Endothelial cell of umbilical vein (primary cell): ENCODE results near the gene VIM. TPM values are rescaled to one million over a fixed set of nuclear protein-coding genes. Genes with fewer than 3 reads are reported as not detected.

Experiments
- BruUV-seq: library from RNA; stranded (reverse); fragments of 400-500 nt; replicated peaks from 2 replicates; lab custom pipeline; 2021; lab: Mats Ljungman, UMichigan
- CTCF ChIA-PET: fragments of 300-600, 350-600 bp; sonication (Branson Sonifier 250); formaldehyde crosslinking; loops from one replicate; lab custom pipeline; 2021; ENCODE audit warnings: antibody characterized with exemption, inconsistent platforms; lab: Charles Lee
- POLR2A ChIA-PET: fragments of 300-600, 350-600 bp; sonication (Branson Sonifier 250); formaldehyde crosslinking; loops from one replicate; lab custom pipeline; 2021; ENCODE audit warnings: antibody characterized with exemption, inconsistent platforms; lab: Charles Lee
- DNase-seq: peaks from one replicate; pipeline ENCODE4 v3.0.0-alpha.2; 2011; ENCODE audit warnings: low read depth, low spot score
- FAIRE-seq: peaks from 2 replicates; lab custom pipeline; 2011; peaks lifted over from hg19 to GRCh38; lab: Jason Lieb, UNC
- H2AFZ ChIP-seq: 2 replicates; pipeline ENCODE4 v1.6.0; 2012; ENCODE audit warnings: low read depth, low read length, control low read depth, inconsistent platforms
- H3K27ac ChIP-seq: 2 replicates; pipeline ENCODE4 v1.5.1; 2011; ENCODE audit warnings: low read depth, mild to moderate bottlenecking, control low read depth, low read length, moderate library complexity; ENCODE audit not compliant: insufficient read depth
- H3K27me3 ChIP-seq, 2 experiments: 2 replicates each; pipeline versions ENCODE4 v1.6.0 to v1.6.1; 2011; ENCODE audit warnings: low read length in 2 of 2, mixed read lengths in 1 of 2; ENCODE audit not compliant: control insufficient read depth in 2 of 2, insufficient read depth in 2 of 2
- H3K36me3 ChIP-seq, 2 experiments: 2 replicates in 1 of 2; 3 replicates in 1 of 2; pipeline ENCODE4 v1.5.1; 2011; ENCODE audit warnings: low read length in 2 of 2, mild to moderate bottlenecking in 1 of 2, moderate library complexity in 1 of 2; ENCODE audit not compliant: control insufficient read depth in 2 of 2, insufficient read depth in 2 of 2; ENCODE audit errors: extremely low read depth in 1 of 2
- H3K4me1 ChIP-seq: 3 replicates; pipeline ENCODE4 v1.5.1; 2011; ENCODE audit warnings: mild to moderate bottlenecking, low read length; ENCODE audit not compliant: control insufficient read depth, insufficient read depth; ENCODE audit errors: extremely low read depth
- H3K4me2 ChIP-seq: 2 replicates; pipeline ENCODE4 v1.6.1; 2011; ENCODE audit warnings: low read length, control low read depth, mixed read lengths; ENCODE audit not compliant: insufficient read depth
- H3K4me3 ChIP-seq, 3 experiments: fragments of 200-600 bp in 1 of 3; sonication (generic), shearing (Covaris generic) in 1 of 3; replicated peaks in 1 of 3; 2 replicates each; pipeline ENCODE4 v1.5.1; 2011 to 2016; ENCODE audit warnings: control low read depth in 3 of 3, low read length in 3 of 3, mild to moderate bottlenecking in 2 of 3, inconsistent platforms in 1 of 3, low read depth in 1 of 3, moderate library complexity in 1 of 3; ENCODE audit not compliant: insufficient read depth in 1 of 3
- H3K79me2 ChIP-seq: 2 replicates; pipeline ENCODE4 v1.6.0; 2012; ENCODE audit warnings: low read length, inconsistent platforms; ENCODE audit not compliant: control insufficient read depth, insufficient read depth
- H3K9ac ChIP-seq: replicated peaks from 2 replicates; pipeline ENCODE3; 2011; ENCODE audit warnings: low read length, control low read depth; ENCODE audit not compliant: insufficient read depth; ENCODE audit errors: extremely low read depth
- H3K9me1 ChIP-seq: replicated peaks from 3 replicates; pipeline ENCODE4 v1.6.0; 2011; ENCODE audit warnings: mild to moderate bottlenecking, low read length; ENCODE audit not compliant: control insufficient read depth, insufficient read depth; ENCODE audit errors: extremely low read depth
- H3K9me3 ChIP-seq: replicated peaks from 2 replicates; pipeline ENCODE4 v1.5.1; 2012; ENCODE audit warnings: low read length, inconsistent platforms; ENCODE audit not compliant: control insufficient read depth, insufficient read depth
- H4K20me1 ChIP-seq: replicated peaks from 2 replicates; pipeline ENCODE3; 2011; ENCODE audit warnings: mild to moderate bottlenecking, low read length; ENCODE audit not compliant: control insufficient read depth, insufficient read depth; ENCODE audit errors: extremely low read depth
- GATA2 ChIP-seq: IDR thresholded peaks from 2 replicates; pipeline ENCODE4 v1.7.0; 2011; ENCODE audit warnings: low read depth, mild to moderate bottlenecking, moderate library complexity, mixed read lengths, low read length; ENCODE audit not compliant: insufficient read length, insufficient read depth
- POLR2A ChIP-seq: IDR thresholded peaks from 2 replicates; pipeline ENCODE4 v1.6.1; 2012; ENCODE audit warnings: low read depth, mild to moderate bottlenecking, control low read depth, low read length
- POLR2AphosphoS5 ChIP-seq: IDR thresholded peaks from 2 replicates; pipeline ENCODE4 v1.6.1; 2012; ENCODE audit warnings: low read depth, mild to moderate bottlenecking, control low read depth, low read length, moderate library complexity; ENCODE audit not compliant: insufficient read depth
- dilution Hi-C: fragments of 300-500 bp; cut with MboI; formaldehyde crosslinking; loops from one replicate; pipeline ENCODE4 v1.15.0; 2019; ENCODE audit warnings: low sequenced_read_pairs; ENCODE audit not compliant: extremely low pct_ligation_motif_present
- intact Hi-C: fragments of 100-400 bp; cut with micrococcal nuclease; formaldehyde crosslinking; loops from one replicate; pipeline ENCODE4 v1.10.0; 2022
- polyA plus RNA-seq, 4 experiments: library from polyadenylated mRNA; depleted of rRNA in 3 of 4; stranded (reverse) in 3 of 4; unstranded in 1 of 4; fragments of >200 nt; gene quantifications; 2 replicates each; pipeline versions ENCODE4 v1.2.1 to v1.2.3, GENCODE V29; 2011 to 2012; ENCODE audit warnings: missing spikeins in 1 of 4
- total RNA-seq: library from RNA; stranded (reverse); gene quantifications from 2 replicates; pipeline ENCODE4 v1.2.3, GENCODE V29; 2021
- TF ChIP-seq, protein P1 (sequence below), 2 donors: IDR thresholded peaks; 1 replicate in 1 of 2; 2 replicates in 1 of 2; pipeline ENCODE4 v1.5.1; 2011; ENCODE audit warnings: low read length in 2 of 2, mild to moderate bottlenecking in 2 of 2, moderate library complexity in 2 of 2, control low read depth in 1 of 2, inconsistent platforms in 1 of 2, low read depth in 1 of 2; ENCODE audit not compliant: insufficient read depth in 1 of 2; ENCODE audit errors: extremely low read depth in 1 of 2

VIM gene
- total and polyA plus RNA-seq, 2 donors (not counting 3 experiments of a cell fraction or from before 2014, with no cell fraction given): 5,699 to 5,781 TPM

DNA sequence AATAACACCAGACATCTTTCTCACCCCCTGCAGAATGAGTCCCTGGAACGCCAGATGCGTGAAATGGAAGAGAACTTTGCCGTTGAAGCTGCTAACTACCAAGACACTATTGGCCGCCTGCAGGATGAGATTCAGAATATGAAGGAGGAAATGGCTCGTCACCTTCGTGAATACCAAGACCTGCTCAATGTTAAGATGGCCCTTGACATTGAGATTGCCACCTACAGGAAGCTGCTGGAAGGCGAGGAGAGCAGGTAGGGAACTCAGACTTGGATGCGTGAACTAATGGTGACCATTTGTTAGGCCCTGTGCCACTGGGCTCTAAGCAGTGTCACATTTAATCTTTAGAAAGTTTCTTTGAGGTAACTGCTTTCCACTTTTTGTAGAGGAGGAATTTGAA is 7.1 kb downstream of the VIM start:
- Histone ChIP-seq H3K36me3 (peaks cover 27 to 70% of the 10 kb centered on the region in 2 experiments), H3K79me2 (peaks cover 51% of the 10 kb centered on the region), H3K9me1 (no peaks in the 10 kb centered on the region), H3K4me2 (peak overlapping the region; percentile 97), H3K9me3 (no peaks in the 10 kb centered on the region), H3K4me1 (peaks cover 36% of the 10 kb centered on the region), H3K9ac (peak overlapping the region; percentile 89), H4K20me1 (peaks cover 28% of the 10 kb centered on the region), H2AFZ (no peak overlapping the region), H3K27me3 (no peaks in the 10 kb centered on the region), H3K27ac (peak overlapping the region; percentile 10), H3K4me3 (peak overlapping the region in 1 of 3 experiments; percentile 35)
- ChIA-PET POLR2A (interaction anchor here (0.7 to 1.7 kb wide), 2 partner anchors 34 to 239 kb away, joined by 3 to 5 read pairs; partner anchors contain the start of gene TRDMT1), CTCF (interaction anchor here (1.2 kb wide), 1 partner anchor 382 kb away, joined by 4 read pairs; no protein-coding TSS in a partner anchor)
- DNase-seq: peak; percentile 32
- intact Hi-C loops (no loop called here), dilution Hi-C loops (no loop called here)
- no TSS peak for BruUV-seq
- TF ChIP-seq GATA2: no peak
- TF ChIP-seq, protein P1, sequence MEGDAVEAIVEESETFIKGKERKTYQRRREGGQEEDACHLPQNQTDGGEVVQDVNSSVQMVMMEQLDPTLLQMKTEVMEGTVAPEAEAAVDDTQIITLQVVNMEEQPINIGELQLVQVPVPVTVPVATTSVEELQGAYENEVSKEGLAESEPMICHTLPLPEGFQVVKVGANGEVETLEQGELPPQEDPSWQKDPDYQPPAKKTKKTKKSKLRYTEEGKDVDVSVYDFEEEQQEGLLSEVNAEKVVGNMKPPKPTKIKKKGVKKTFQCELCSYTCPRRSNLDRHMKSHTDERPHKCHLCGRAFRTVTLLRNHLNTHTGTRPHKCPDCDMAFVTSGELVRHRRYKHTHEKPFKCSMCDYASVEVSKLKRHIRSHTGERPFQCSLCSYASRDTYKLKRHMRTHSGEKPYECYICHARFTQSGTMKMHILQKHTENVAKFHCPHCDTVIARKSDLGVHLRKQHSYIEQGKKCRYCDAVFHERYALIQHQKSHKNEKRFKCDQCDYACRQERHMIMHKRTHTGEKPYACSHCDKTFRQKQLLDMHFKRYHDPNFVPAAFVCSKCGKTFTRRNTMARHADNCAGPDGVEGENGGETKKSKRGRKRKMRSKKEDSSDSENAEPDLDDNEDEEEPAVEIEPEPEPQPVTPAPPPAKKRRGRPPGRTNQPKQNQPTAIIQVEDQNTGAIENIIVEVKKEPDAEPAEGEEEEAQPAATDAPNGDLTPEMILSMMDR (IDR thresholded peaks at IDR 0.05; ENCODE audit: extremely low read depth in 1 of 2, insufficient read depth in 1 of 2, low read depth in 1 of 2, low read length in 2 of 2): peak in 1 of 2 donors; percentile 12
- FAIRE-seq: no peak

- TF ChIP-seq POLR2A (peak; percentile 66), POLR2AphosphoS5 (peak; percentile 55), GATA2 (no peak)
- H3K79me2 ChIP-seq: peaks cover 37% of the 10 kb centered on the region
- BruUV-seq: no TSS peak
- no peak for FAIRE-seq
- DNase-seq: peak; percentile 25
- intact Hi-C loops (no loop called here), dilution Hi-C loops (no loop called here)
- H3K9me3 ChIP-seq: no peaks in the 10 kb centered on the region
- H3K9ac ChIP-seq: no peak overlapping the region
- H3K4me3 ChIP-seq: no peak overlapping the region
- no peaks in the 10 kb centered on the region for H3K27me3 ChIP-seq
- POLR2A ChIA-PET: interaction anchor here (1.7 kb wide), 2 partner anchors 241 to 284 kb away, joined by 5 read pairs; no protein-coding TSS in a partner anchor
- H2AFZ ChIP-seq: no peak overlapping the region
- CTCF ChIA-PET: interaction anchor here (1.1 to 1.3 kb wide), 2 partner anchors 241 to 392 kb away, joined by 3 read pairs; no protein-coding TSS in a partner anchor
- H3K4me1 ChIP-seq: peaks cover 36% of the 10 kb centered on the region
- no peak overlapping the region for H3K4me2 ChIP-seq
- H3K9me1 ChIP-seq: no peaks in the 10 kb centered on the region
- no peak overlapping the region for H3K27ac ChIP-seq
- peaks cover 27 to 58% of the 10 kb centered on the region in 2 experiments for H3K36me3 ChIP-seq
- H4K20me1 ChIP-seq: peaks cover 22% of the 10 kb centered on the region
These were observed 8.6 kb downstream of the VIM start for GRCh38 chr10:17236468-17237148.
